ENCODE measurements around the gene RNF157. TPM values are rescaled to one million over a fixed set of nuclear protein-coding genes. Genes with fewer than 3 reads are reported as not detected.

RNF157 gene
- total and polyA plus RNA-seq, 9 of the 15 experiments (the other 6 are each of a cell fraction or from before 2014, with no cell fraction given), result 8.1 to 31.7 (median 20.8) TPM

- TF ChIP-seq ZNF165 (CRISPR knock-in tag; IDR thresholded peaks at IDR 0.05; ENCODE audit: borderline replicate concordance), result no peak
- 0 out of 2 replicates have a peak, but pooled peaks have one; percentile 28 for TF ChIP-seq CTBP1 (IDR thresholded peaks at IDR 0.05; ENCODE audit: borderline replicate concordance)
- TF ChIP-seq ATF1 (CRISPR knock-in tag; IDR thresholded peaks at IDR 0.05), result no peak
- TF ChIP-seq ATF1 (tag; IDR thresholded peaks at IDR 0.05), result peak; percentile 69
- TF ChIP-seq NR0B1 (IDR thresholded peaks at IDR 0.05; ENCODE audit: partially characterized antibody), result no peak
- no peak for TF ChIP-seq NFATC3 (IDR thresholded peaks at IDR 0.05)
- TF ChIP-seq ZNF133 (CRISPR knock-in tag; IDR thresholded peaks at IDR 0.05), result no peak
- TF ChIP-seq POLR2AphosphoS5 (IDR thresholded peaks at IDR 0.05; ENCODE audit: control insufficient read depth, insufficient read depth, low read depth, low read length), result peak; percentile 67
- TF ChIP-seq HOMEZ (CRISPR knock-in tag; IDR thresholded peaks at IDR 0.05), result 0 out of 2 replicates have a peak, but pooled peaks have one; percentile 5
- no peak for TF ChIP-seq SIRT6 (IDR thresholded peaks at IDR 0.05; ENCODE audit: low read depth, low read length)
- no peak for TF ChIP-seq ZNF134 (CRISPR knock-in tag; conservative IDR thresholded peaks at IDR 0.05)
- TF ChIP-seq MYBL2 (IDR thresholded peaks at IDR 0.05; ENCODE audit: low read depth), result no peak
- TF ChIP-seq MYBL2 (CRISPR knock-in tag; IDR thresholded peaks at IDR 0.05; ENCODE audit: borderline replicate concordance), result no peak
- TF ChIP-seq TEAD4 (IDR thresholded peaks at IDR 0.05; ENCODE audit: low read length), result peak; percentile 69
- no peak for TF ChIP-seq TEAD4 (CRISPR knock-in tag; IDR thresholded peaks at IDR 0.05; ENCODE audit: borderline replicate concordance)
- no peak for TF ChIP-seq EHMT2 (IDR thresholded peaks at IDR 0.05)
- no peak for TF ChIP-seq TAL1 (IDR thresholded peaks at IDR 0.05)
- TF ChIP-seq ZFP36 (IDR thresholded peaks at IDR 0.05; ENCODE audit: low read depth, low read length, partially characterized antibody), result no peak
- TF ChIP-seq MTA3 (IDR thresholded peaks at IDR 0.05; ENCODE audit: borderline replicate concordance), result peak; percentile 65; the same call in 1 of the 2 replicates
- TF ChIP-seq IFI16 (CRISPR knock-in tag; IDR thresholded peaks at IDR 0.05), result no peak
- TF ChIP-seq SMAD4 (CRISPR knock-in tag; conservative IDR thresholded peaks at IDR 0.05), result no peak; the same call in none of the 2 replicates
- no peak for TF ChIP-seq MTA2 (IDR thresholded peaks at IDR 0.05; ENCODE audit: low read depth)
- TF ChIP-seq ERF (CRISPR knock-in tag; IDR thresholded peaks at IDR 0.05), result no peak
- TF ChIP-seq BRF2 (IDR thresholded peaks at IDR 0.05; ENCODE audit: borderline replicate concordance, insufficient read depth, insufficient read length), result no peak
- TF ChIP-seq ZC3H8 (IDR thresholded peaks at IDR 0.05), result no peak
Measured at GRCh38 chr17:76103274-76104139, 136.8 kb downstream of the RNF157 start, which contains the start of gene EXOC7 (continued).
